ENCODE measurements around the gene ATM.

The ATM gene

GRCh38 chr11:108341654-108342053, 118.8 kb downstream of the ATM start:
- DNase-seq (ENCODE audit: low read depth) = peak; percentile 35
- TF ChIP-seq, protein P1, sequence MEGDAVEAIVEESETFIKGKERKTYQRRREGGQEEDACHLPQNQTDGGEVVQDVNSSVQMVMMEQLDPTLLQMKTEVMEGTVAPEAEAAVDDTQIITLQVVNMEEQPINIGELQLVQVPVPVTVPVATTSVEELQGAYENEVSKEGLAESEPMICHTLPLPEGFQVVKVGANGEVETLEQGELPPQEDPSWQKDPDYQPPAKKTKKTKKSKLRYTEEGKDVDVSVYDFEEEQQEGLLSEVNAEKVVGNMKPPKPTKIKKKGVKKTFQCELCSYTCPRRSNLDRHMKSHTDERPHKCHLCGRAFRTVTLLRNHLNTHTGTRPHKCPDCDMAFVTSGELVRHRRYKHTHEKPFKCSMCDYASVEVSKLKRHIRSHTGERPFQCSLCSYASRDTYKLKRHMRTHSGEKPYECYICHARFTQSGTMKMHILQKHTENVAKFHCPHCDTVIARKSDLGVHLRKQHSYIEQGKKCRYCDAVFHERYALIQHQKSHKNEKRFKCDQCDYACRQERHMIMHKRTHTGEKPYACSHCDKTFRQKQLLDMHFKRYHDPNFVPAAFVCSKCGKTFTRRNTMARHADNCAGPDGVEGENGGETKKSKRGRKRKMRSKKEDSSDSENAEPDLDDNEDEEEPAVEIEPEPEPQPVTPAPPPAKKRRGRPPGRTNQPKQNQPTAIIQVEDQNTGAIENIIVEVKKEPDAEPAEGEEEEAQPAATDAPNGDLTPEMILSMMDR (conservative IDR thresholded peaks at IDR 0.05; ENCODE audit: low read length) = no peak
- H3K4me3 ChIP-seq (ENCODE audit: low read length) = no peak overlapping the region

DNA sequence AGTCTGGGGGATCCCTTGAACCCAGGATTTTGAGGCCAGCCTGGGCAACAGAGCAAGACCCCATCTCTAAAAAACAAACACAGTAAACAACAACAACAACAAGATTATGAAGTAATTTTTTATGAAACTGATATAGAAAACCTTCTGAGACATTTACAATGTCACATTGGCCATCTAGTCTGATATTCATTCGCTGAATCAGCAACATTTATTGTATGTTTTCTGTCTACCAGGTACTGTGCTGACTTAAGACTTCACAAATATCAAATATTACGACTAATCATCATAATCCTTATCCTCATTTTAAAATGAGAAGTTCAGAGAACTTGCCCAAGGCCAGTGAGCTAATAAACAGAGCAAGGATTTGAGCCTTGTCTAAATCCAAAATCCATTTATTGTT, 120.8 kb downstream of the ATM start:
- TF ChIP-seq, protein P1 (conservative IDR thresholded peaks at IDR 0.05; ENCODE audit: low read length) = no peak
- DNase-seq (ENCODE audit: low read depth) = no peak
- no peak overlapping the region for H3K4me3 ChIP-seq (ENCODE audit: low read length)

DNA sequence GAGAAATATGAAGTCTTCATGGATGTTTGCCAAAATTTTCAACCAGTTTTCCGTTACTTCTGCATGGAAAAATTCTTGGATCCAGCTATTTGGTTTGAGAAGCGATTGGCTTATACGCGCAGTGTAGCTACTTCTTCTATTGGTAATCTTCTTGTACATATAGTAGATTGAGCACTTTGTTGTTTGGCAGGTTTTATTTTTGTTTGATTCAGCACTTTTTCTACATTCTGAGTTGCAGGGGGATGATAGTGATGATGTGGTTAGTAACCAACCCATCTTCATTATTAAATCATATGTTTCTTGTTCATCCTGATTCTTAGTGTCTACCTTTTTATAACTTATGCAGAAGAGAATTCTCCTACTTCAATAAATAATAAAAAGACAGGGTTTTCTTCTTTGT, 122.9 kb downstream of the ATM start:
- DNase-seq (ENCODE audit: low read depth) = no peak
- TF ChIP-seq, protein P1 (conservative IDR thresholded peaks at IDR 0.05; ENCODE audit: low read length) = no peak

DNA sequence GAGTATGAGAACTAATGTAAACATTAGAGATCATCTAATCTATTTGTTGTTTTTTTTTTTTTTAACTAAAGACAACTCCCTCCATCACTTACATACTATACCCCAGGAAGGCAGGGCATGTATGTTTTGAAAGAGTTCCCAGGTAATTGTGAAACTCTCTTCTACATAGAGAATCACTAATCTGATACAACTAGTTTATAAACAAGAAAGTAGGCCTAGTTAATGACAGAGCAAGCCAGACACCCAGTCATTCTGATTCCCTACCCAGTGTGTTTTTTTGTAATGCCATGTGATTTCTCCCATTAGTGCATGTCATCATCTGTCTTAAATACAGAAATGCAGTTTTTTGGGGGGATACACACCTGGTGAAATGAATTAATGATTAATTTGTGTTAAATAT, 123.6 kb downstream of the ATM start:
- H3K4me3 ChIP-seq (ENCODE audit: low read length) = no peak overlapping the region
- DNase-seq (ENCODE audit: low read depth) = no peak
- TF ChIP-seq, protein P1 (conservative IDR thresholded peaks at IDR 0.05; ENCODE audit: low read length) = no peak

More for the DNA sequence above, 122.9 kb downstream of the ATM start:
- H3K4me3 ChIP-seq (ENCODE audit: low read length) = no peak overlapping the region

DNA sequence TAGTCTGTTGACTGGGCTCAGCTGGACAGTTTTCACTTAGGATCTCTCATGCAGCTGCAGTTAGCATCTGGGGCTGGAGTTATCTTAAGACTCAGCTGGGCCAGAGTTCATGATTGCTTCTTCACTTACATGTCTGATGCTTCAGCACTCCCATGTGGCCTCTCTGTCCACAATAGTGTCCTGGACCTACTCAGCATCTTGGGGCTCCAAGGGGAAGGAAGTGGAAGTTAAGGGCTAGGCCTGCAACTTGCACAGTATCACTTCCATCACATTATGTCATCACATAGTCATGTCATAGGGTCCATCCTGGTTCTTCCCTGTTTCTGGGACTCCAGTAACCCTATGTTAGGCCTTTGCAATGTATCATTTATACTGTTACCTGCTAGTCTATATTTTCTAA, 128.6 kb downstream of the ATM start:
- DNase-seq (ENCODE audit: low read depth) = no peak

GRCh38 chr11:108364159-108364558, 141.3 kb downstream of the ATM start:
- TF ChIP-seq, protein P1 (conservative IDR thresholded peaks at IDR 0.05; ENCODE audit: low read length) = no peak
- DNase-seq (ENCODE audit: low read depth) = peak; percentile 41
- no peak overlapping the region for H3K4me3 ChIP-seq (ENCODE audit: low read length)

More for the DNA sequence above, 128.6 kb downstream of the ATM start:
- no peak overlapping the region for H3K4me3 ChIP-seq (ENCODE audit: low read length)
- TF ChIP-seq, protein P1 (conservative IDR thresholded peaks at IDR 0.05; ENCODE audit: low read length) = no peak

DNA sequence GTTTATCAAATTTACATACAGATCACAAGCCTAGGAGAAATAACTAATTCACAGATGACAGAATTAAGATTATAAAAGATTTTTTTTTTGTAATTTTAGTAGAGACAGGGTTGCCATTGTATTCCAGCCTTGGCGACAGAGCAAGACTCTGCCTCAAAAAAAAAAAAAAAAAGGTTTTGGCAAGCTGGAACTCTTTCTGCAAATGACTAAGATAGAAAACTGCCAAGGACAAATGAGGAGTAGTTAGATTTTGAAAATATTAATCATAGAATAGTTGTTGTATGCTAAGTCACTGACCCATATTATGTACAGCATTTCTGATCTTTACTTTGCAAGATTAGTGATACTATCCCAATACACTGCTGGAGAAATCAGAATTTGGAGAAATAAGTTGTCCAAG, 145.3 kb downstream of the ATM start:
- peak; percentile 25 for DNase-seq (ENCODE audit: low read depth)
- TF ChIP-seq, protein P1 (conservative IDR thresholded peaks at IDR 0.05; ENCODE audit: low read length) = no peak

More for the DNA sequence above, 145.3 kb downstream of the ATM start:
- no peak overlapping the region for H3K4me3 ChIP-seq (ENCODE audit: low read length)
